ENCODE results near the gene CDH12.
"Not testable (repeated sequence)": the region's sequence is repeated elsewhere in the genome, so short reads cannot be mapped to it uniquely, and the experiment has no call there.

The CDH12 gene

DNA sequence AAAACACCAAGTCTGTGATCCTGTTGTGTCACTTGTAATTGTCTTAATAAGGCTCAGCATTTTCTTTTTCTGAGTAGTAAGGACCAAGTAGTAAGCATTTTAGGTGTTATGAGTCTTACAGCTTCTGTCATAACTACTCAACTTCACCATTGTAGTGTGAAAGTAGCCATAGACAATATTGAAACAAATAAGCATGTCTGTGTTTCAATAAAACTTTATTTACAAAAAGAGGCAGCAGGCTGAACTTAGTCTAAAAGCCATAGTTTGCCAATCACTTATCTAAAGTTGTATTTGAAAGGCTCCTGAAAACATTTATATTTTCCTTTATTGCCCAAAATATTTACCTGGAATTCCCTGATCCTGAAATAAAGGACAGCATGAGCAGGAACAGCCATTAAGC, 796.1 kb downstream of the CDH12 start:
- no peaks in the 10 kb centered on the region for H3K27me3 ChIP-seq (ENCODE audit: insufficient read depth, low read length)
- H2AFZ ChIP-seq (ENCODE audit: low read length, unreplicated experiment) = no peak overlapping the region
- H3K4me3 ChIP-seq (ENCODE audit: low read depth, low read length) = no peak overlapping the region
- no peaks in the 10 kb centered on the region for H3K4me1 ChIP-seq (ENCODE audit: control insufficient read depth, insufficient read depth, low read length, unreplicated experiment)
- H3K36me3 ChIP-seq (ENCODE audit: insufficient read depth, low read length) = no peaks in the 10 kb centered on the region
- H3K79me2 ChIP-seq (ENCODE audit: control insufficient read depth, insufficient read depth, low read length, unreplicated experiment) = no peaks in the 10 kb centered on the region
- no peak overlapping the region for H3K27ac ChIP-seq (ENCODE audit: low read depth, low read length)

DNA sequence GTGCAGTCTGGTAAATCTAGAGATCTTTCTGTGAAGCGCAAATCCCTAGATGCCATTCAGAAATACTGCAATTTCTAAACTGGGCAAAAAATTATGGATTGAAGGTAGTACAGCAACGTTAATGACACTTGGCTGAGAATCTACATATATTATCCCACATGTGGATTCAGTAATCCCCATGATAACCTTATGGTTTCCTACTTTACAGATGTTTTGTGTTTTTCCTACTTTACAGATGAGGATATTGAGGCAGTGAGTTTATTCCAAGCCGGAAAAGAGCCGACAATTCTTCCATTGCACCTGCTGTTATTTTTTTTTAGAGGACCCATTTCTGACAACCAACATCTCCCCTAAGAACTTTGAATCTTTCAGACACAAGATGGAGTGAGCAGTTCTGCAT, 796.5 kb downstream of the CDH12 start:
- Histone ChIP-seq H2AFZ (ENCODE audit: low read length, unreplicated experiment) (no peak overlapping the region), H3K36me3 (ENCODE audit: insufficient read depth, low read length) (no peaks in the 10 kb centered on the region), H3K27ac (ENCODE audit: low read depth, low read length) (no peak overlapping the region), H3K27me3 (ENCODE audit: insufficient read depth, low read length) (no peaks in the 10 kb centered on the region), H3K4me3 (ENCODE audit: low read depth, low read length) (no peak overlapping the region), H3K4me1 (ENCODE audit: control insufficient read depth, insufficient read depth, low read length, unreplicated experiment) (no peaks in the 10 kb centered on the region), H3K79me2 (ENCODE audit: control insufficient read depth, insufficient read depth, low read length, unreplicated experiment) (no peaks in the 10 kb centered on the region)

DNA sequence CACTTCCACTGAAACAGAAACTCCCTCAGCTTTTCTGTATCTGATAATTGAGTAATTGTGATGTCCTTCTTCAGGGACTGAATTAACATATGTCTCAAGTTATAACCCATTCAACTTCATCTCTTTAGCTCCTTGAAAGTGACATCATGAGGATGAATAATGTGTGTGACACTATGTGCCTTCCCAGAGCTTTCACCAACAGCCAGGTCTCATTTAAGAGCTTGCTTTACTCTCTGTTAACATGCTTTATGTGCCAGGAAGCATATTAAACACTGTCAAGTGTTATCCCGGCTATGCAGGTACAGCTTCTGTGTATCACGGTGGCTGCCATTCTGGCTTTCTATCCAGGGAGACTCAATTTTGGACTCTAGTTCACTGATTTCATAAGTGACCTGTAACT, 799.9 kb downstream of the CDH12 start:
- H3K27ac ChIP-seq (ENCODE audit: low read depth, low read length) = no peak overlapping the region
- no peaks in the 10 kb centered on the region for H3K36me3 ChIP-seq (ENCODE audit: insufficient read depth, low read length)
- no peaks in the 10 kb centered on the region for H3K4me1 ChIP-seq (ENCODE audit: control insufficient read depth, insufficient read depth, low read length, unreplicated experiment)
- no peak overlapping the region for H2AFZ ChIP-seq (ENCODE audit: low read length, unreplicated experiment)
- H3K79me2 ChIP-seq (ENCODE audit: control insufficient read depth, insufficient read depth, low read length, unreplicated experiment) = no peaks in the 10 kb centered on the region
- no peaks in the 10 kb centered on the region for H3K27me3 ChIP-seq (ENCODE audit: insufficient read depth, low read length)
- no peak overlapping the region for H3K4me3 ChIP-seq (ENCODE audit: low read depth, low read length)

DNA sequence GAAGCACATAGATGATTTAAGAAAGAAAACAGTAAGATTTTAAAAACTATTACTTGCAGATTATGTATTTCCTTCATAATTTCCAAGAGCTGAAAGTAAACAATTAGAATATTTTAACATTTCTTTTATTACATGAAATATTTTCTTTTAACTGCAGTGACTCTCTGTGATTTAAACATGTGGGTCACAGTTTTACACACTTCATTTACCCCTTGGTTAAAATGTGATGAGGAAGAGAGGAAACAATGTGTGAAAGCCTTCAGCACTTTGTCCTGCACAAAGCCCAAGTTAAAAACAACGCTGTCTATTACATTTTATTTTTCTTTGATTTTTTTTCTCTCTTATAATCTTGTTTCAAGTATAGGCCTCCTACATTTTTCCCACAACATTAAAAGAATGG, 801.3 kb downstream of the CDH12 start:
- Histone ChIP-seq H2AFZ (ENCODE audit: low read length, unreplicated experiment) (no peak overlapping the region), H3K79me2 (ENCODE audit: control insufficient read depth, insufficient read depth, low read length, unreplicated experiment) (no peaks in the 10 kb centered on the region), H3K4me3 (ENCODE audit: low read depth, low read length) (no peak overlapping the region), H3K4me1 (ENCODE audit: control insufficient read depth, insufficient read depth, low read length, unreplicated experiment) (no peaks in the 10 kb centered on the region), H3K36me3 (ENCODE audit: insufficient read depth, low read length) (no peaks in the 10 kb centered on the region), H3K27me3 (ENCODE audit: insufficient read depth, low read length) (no peaks in the 10 kb centered on the region), H3K27ac (ENCODE audit: low read depth, low read length) (no peak overlapping the region)

DNA sequence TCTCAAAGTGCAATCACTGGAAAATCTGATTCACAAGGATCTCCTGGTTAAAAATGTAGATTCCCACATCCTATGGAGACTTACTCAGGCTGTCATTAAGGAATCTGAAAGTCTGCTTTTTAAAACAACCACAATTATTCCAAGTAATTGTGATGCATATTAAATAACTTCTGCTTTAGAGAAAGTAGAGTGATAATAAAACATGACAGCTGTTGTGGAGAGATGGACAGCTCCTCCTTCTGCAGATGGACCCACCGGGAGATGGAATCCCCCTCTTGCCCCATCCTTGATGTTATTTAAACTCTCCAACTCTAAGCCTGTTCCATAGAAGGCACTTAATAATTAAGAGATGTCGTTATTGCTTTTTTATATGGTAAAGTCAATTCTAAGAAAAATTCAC, 802.2 kb downstream of the CDH12 start:
- no peaks in the 10 kb centered on the region for H3K36me3 ChIP-seq (ENCODE audit: insufficient read depth, low read length)
- no peak overlapping the region for H2AFZ ChIP-seq (ENCODE audit: low read length, unreplicated experiment)
- no peak overlapping the region for H3K4me3 ChIP-seq (ENCODE audit: low read depth, low read length)
- H3K27ac ChIP-seq (ENCODE audit: low read depth, low read length) = no peak overlapping the region
- H3K27me3 ChIP-seq (ENCODE audit: insufficient read depth, low read length) = no peaks in the 10 kb centered on the region
- H3K79me2 ChIP-seq (ENCODE audit: control insufficient read depth, insufficient read depth, low read length, unreplicated experiment) = no peaks in the 10 kb centered on the region
- no peaks in the 10 kb centered on the region for H3K4me1 ChIP-seq (ENCODE audit: control insufficient read depth, insufficient read depth, low read length, unreplicated experiment)

DNA sequence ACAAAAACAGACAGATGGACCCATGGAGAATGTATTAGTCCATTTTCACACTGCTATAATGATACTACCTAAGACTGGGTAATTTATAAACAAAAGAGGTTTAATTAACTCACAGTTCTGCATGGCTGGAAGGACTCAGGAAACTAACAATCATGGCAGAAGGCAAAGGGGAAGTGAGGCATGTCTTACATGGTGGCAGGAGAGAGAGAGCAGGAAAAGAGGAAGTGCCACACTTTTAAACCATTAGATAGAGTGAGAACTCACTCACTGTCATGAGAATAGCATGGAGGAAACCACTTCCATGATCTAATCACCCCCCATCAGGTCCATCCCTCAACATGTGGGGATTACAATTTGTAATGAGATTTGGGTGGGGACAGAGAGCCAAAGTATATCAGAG, 808.9 kb downstream of the CDH12 start:
- Histone ChIP-seq H2AFZ (ENCODE audit: low read length, unreplicated experiment) (no peak overlapping the region), H3K27ac (ENCODE audit: low read depth, low read length) (no peak overlapping the region), H3K36me3 (ENCODE audit: insufficient read depth, low read length) (no peaks in the 10 kb centered on the region), H3K4me1 (ENCODE audit: control insufficient read depth, insufficient read depth, low read length, unreplicated experiment) (no peaks in the 10 kb centered on the region), H3K79me2 (ENCODE audit: control insufficient read depth, insufficient read depth, low read length, unreplicated experiment) (no peaks in the 10 kb centered on the region), H3K27me3 (ENCODE audit: insufficient read depth, low read length) (no peaks in the 10 kb centered on the region), H3K4me3 (ENCODE audit: low read depth, low read length) (no peak overlapping the region)

DNA sequence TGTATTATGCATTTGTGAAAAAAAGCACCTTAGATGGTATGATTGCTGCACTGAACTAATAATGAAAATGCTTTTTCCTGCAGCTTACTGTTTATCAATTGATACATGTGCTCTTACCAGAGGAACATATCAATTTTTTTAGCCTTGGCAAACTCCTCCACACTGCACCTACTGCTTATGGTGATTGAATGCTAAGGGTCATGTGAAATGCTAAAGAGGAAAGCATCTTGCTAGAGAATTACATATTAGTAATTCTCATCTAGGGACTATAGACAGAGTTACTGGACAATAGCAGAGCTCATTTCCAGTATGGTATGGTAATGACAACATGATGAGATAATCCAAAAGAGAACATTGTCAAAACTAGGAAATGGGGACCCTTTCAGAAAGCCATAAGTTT, 817.1 kb downstream of the CDH12 start:
- H3K27me3 ChIP-seq (ENCODE audit: insufficient read depth, low read length) = no peaks in the 10 kb centered on the region
- H3K36me3 ChIP-seq (ENCODE audit: insufficient read depth, low read length) = no peaks in the 10 kb centered on the region
- H3K79me2 ChIP-seq (ENCODE audit: control insufficient read depth, insufficient read depth, low read length, unreplicated experiment) = no peaks in the 10 kb centered on the region
- H3K4me1 ChIP-seq (ENCODE audit: control insufficient read depth, insufficient read depth, low read length, unreplicated experiment) = no peaks in the 10 kb centered on the region
- H3K4me3 ChIP-seq (ENCODE audit: low read depth, low read length) = no peak overlapping the region
- H2AFZ ChIP-seq (ENCODE audit: low read length, unreplicated experiment) = no peak overlapping the region
- H3K27ac ChIP-seq (ENCODE audit: low read depth, low read length) = no peak overlapping the region

DNA sequence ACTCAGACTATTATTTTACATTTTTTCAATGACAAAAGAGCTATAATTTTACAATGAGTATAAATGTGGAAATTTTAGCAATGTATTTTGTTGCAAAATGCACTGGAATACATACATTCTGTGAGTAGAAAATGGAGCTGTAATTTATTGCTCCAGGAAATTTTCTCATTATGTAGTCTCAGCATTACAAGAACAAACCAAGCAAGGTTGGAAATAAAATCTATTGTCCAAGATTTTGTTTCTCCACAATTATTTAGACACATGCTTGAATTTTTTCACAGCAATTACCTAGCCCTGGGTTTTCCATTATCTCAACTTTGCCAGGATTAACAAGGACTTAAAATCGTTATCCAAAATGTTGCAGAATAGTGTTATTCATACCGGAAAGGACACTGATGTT, 820.1 kb downstream of the CDH12 start:
- Histone ChIP-seq H3K27me3 (ENCODE audit: insufficient read depth, low read length) (no peaks in the 10 kb centered on the region), H3K79me2 (ENCODE audit: control insufficient read depth, insufficient read depth, low read length, unreplicated experiment) (no peaks in the 10 kb centered on the region), H3K27ac (ENCODE audit: low read depth, low read length) (no peak overlapping the region), H3K4me1 (ENCODE audit: control insufficient read depth, insufficient read depth, low read length, unreplicated experiment) (no peaks in the 10 kb centered on the region), H2AFZ (ENCODE audit: low read length, unreplicated experiment) (no peak overlapping the region), H3K4me3 (ENCODE audit: low read depth, low read length) (no peak overlapping the region), H3K36me3 (ENCODE audit: insufficient read depth, low read length) (no peaks in the 10 kb centered on the region)

DNA sequence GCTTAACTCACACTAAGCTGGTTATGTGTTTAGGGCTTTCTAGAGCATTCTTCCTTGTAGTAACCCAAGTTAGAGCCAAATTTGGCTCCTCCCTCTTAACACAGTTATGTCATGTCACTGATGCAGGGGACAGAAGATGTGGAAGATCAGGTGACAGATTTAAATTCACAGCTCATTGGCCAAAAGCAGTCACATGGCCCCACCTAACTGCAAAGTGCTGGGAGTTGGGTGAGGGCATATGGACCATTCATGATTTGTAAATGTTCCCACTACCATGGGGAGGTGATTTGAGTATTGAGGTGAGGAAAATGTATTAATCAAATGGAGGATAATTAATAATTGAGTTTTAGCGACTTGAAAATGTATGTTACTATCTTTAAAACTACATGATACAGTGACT, 829.4 kb downstream of the CDH12 start:
- H3K27ac ChIP-seq (ENCODE audit: low read depth, low read length) = no peak overlapping the region
- H3K79me2 ChIP-seq (ENCODE audit: control insufficient read depth, insufficient read depth, low read length, unreplicated experiment) = no peaks in the 10 kb centered on the region
- no peak overlapping the region for H2AFZ ChIP-seq (ENCODE audit: low read length, unreplicated experiment)
- H3K27me3 ChIP-seq (ENCODE audit: insufficient read depth, low read length) = no peaks in the 10 kb centered on the region
- H3K36me3 ChIP-seq (ENCODE audit: insufficient read depth, low read length) = no peaks in the 10 kb centered on the region
- no peak overlapping the region for H3K4me3 ChIP-seq (ENCODE audit: low read depth, low read length)
- H3K4me1 ChIP-seq (ENCODE audit: control insufficient read depth, insufficient read depth, low read length, unreplicated experiment) = no peaks in the 10 kb centered on the region

DNA sequence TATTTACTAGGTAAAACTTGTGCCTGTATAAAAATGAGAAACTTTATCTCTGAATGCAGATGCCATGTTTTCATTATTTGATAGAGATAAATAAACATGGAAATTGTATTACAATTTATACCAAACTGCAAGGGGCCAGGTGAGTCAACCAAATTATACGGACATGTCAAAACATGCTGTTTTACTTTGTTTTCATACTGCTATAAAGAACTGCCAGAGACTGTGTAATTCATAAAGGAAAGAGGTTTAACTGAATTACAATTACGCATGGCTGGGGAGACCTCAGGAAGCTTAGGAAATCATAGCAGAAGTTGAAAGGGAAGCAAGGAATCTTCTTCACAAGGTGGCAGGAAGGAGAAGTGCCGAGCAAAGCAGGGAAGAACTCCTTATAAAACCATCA, 840.3 kb downstream of the CDH12 start:
- H3K4me3 ChIP-seq (ENCODE audit: low read depth, low read length); H3K27ac ChIP-seq (ENCODE audit: low read depth, low read length); H2AFZ ChIP-seq (ENCODE audit: low read length, unreplicated experiment); H3K4me1 ChIP-seq (ENCODE audit: control insufficient read depth, insufficient read depth, low read length, unreplicated experiment); H3K79me2 ChIP-seq (ENCODE audit: control insufficient read depth, insufficient read depth, low read length, unreplicated experiment); H3K36me3 ChIP-seq (ENCODE audit: insufficient read depth, low read length); H3K27me3 ChIP-seq (ENCODE audit: insufficient read depth, low read length): not testable (repeated sequence)

DNA sequence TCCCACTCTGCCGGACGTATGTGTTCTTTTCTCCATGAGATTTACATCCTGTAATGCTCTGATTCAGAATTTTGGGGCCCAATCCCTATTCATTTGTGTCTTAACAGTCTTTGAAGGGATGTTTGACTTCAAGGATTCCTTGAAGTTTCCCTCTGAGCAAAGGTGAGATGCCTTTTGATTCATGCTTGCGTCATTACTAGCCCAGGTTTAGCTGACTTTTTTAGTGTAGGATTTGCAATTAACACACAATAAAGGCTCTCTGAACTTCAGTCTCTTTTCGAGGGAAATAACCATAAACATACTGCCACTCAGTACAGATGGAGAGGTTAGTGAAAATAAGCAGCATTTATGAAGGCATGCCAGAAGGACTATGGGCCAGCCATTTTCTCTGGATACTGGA, 842.3 kb downstream of the CDH12 start:
- H2AFZ ChIP-seq (ENCODE audit: low read length, unreplicated experiment); H3K4me3 ChIP-seq (ENCODE audit: low read depth, low read length); H3K4me1 ChIP-seq (ENCODE audit: control insufficient read depth, insufficient read depth, low read length, unreplicated experiment); H3K27ac ChIP-seq (ENCODE audit: low read depth, low read length); H3K27me3 ChIP-seq (ENCODE audit: insufficient read depth, low read length); H3K79me2 ChIP-seq (ENCODE audit: control insufficient read depth, insufficient read depth, low read length, unreplicated experiment); H3K36me3 ChIP-seq (ENCODE audit: insufficient read depth, low read length): not testable (repeated sequence)

DNA sequence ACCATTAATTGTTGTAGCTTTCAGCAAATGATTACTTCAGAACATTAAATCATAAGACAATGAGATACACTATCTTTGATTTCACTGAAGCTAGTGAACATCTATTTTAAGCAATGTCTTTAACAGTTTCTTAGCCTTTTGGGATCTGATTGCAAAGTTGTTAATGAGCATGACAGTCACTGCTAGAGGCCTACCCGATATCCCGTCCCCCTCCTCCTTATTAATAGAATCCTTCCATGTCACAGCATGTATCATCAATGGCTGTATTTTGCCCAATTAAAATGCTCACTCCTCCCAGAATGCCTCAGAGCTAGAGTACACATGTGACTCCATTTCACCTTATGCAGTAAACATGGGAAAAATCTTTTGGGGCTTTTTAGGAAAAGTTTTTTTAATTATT, 852.0 kb downstream of the CDH12 start:
- H3K36me3 ChIP-seq (ENCODE audit: insufficient read depth, low read length); H3K27ac ChIP-seq (ENCODE audit: low read depth, low read length); H2AFZ ChIP-seq (ENCODE audit: low read length, unreplicated experiment); H3K27me3 ChIP-seq (ENCODE audit: insufficient read depth, low read length); H3K79me2 ChIP-seq (ENCODE audit: control insufficient read depth, insufficient read depth, low read length, unreplicated experiment); H3K4me1 ChIP-seq (ENCODE audit: control insufficient read depth, insufficient read depth, low read length, unreplicated experiment); H3K4me3 ChIP-seq (ENCODE audit: low read depth, low read length): not testable (repeated sequence)
